Bronchial epithelial cell (primary cell): Measurements from ENCODE around the gene CDK12. TPM values are rescaled to one million over a fixed set of nuclear protein-coding genes. Genes with fewer than 3 reads are reported as not detected.

Experiments
- DNase-seq: peaks from one replicate; pipeline ENCODE4 v3.0.0-alpha.2; 2010; ENCODE audit warnings: low read depth
- FAIRE-seq: peaks from 2 replicates; lab custom pipeline; 2011; peaks lifted over from hg19 to GRCh38; lab: Jason Lieb, UNC
- H3K27me3 ChIP-seq: 2 replicates; pipeline ENCODE4 v1.5.1; 2011; ENCODE audit warnings: low read length; ENCODE audit not compliant: control insufficient read depth, insufficient read depth
- H3K36me3 ChIP-seq: 2 replicates; pipeline ENCODE4 v1.5.1; 2011; ENCODE audit warnings: low read length; ENCODE audit not compliant: control insufficient read depth, insufficient read depth
- H3K4me3 ChIP-seq: 2 replicates; pipeline ENCODE4 v1.5.1; 2011; ENCODE audit warnings: mild to moderate bottlenecking, low read depth, low read length, control low read depth
- CTCF ChIP-seq: IDR thresholded peaks from 2 replicates; pipeline ENCODE4 v1.5.1; 2011; ENCODE audit warnings: mild to moderate bottlenecking, moderate library complexity, low read length, control low read depth, inconsistent platforms; ENCODE audit not compliant: insufficient read depth, severe bottlenecking
- total RNA-seq: library from RNA; depleted of rRNA; stranded (reverse); fragments of >200 nt; gene quantifications from 2 replicates; pipeline ENCODE4 v1.2.1, GENCODE V29; 2014

CDK12 gene
- total RNA-seq, 1 donor from 2014 or later = 19.7 TPM

- Histone ChIP-seq H3K4me3 (no peak overlapping the region), H3K36me3 (peaks cover 15% of the 10 kb centered on the region), H3K27me3 (no peaks in the 10 kb centered on the region)
- FAIRE-seq = no peak
- DNase-seq = no peak
- TF ChIP-seq CTCF = no peak
These were observed 55.9 kb downstream of the CDK12 start for GRCh38 chr17:39517224-39517623.

- TF ChIP-seq CTCF = no peak
- no peak for DNase-seq
- H3K27me3 ChIP-seq = no peaks in the 10 kb centered on the region
- H3K4me3 ChIP-seq = no peak overlapping the region
- peaks cover 16% of the 10 kb centered on the region for H3K36me3 ChIP-seq
- no peak for FAIRE-seq
These were observed 64.7 kb downstream of the CDK12 start for GRCh38 chr17:39525801-39526506.

- peak; percentile 44 for TF ChIP-seq CTCF
- peaks cover 12% of the 10 kb centered on the region for H3K36me3 ChIP-seq
- peak; percentile 38 for DNase-seq
- H3K27me3 ChIP-seq = no peaks in the 10 kb centered on the region
- FAIRE-seq = no peak
- H3K4me3 ChIP-seq = no peak overlapping the region
These were observed 66.0 kb downstream of the CDK12 start for GRCh38 chr17:39527220-39527813.

GRCh38 chr17:39529455-39529854, 68.2 kb downstream of the CDK12 start:
- no peak overlapping the region for H3K4me3 ChIP-seq
- no peak for DNase-seq
- TF ChIP-seq CTCF = no peak
- H3K36me3 ChIP-seq = peaks cover 12% of the 10 kb centered on the region
- H3K27me3 ChIP-seq = no peaks in the 10 kb centered on the region
- no peak for FAIRE-seq

GRCh38 chr17:39530513-39530912, 69.2 kb downstream of the CDK12 start:
- peaks cover 9% of the 10 kb centered on the region for H3K36me3 ChIP-seq
- FAIRE-seq = no peak

More at GRCh38 chr17:39530513-39530912, 69.2 kb downstream of the CDK12 start:
- H3K27me3 ChIP-seq = no peaks in the 10 kb centered on the region
- H3K4me3 ChIP-seq = no peak overlapping the region
- no peak for DNase-seq
- TF ChIP-seq CTCF = no peak
